Measurements from ENCODE around the gene RIN3. TPM values are rescaled to one million over a fixed set of nuclear protein-coding genes. Genes with fewer than 3 reads are reported as not detected.

The RIN3 gene
- total RNA-seq, 1 experiment from 2014 or later, result 1.5 TPM

- Mint-ChIP-seq H3K27ac (no peak overlapping the region), H3K4me3 (no peak overlapping the region), H3K36me3 (ENCODE audit: insufficient read depth in 1 of 3, low read depth in 3 of 3) (peaks cover 0 to 7% (median 0%) of the 10 kb centered on the region in 3 experiments; a peak in 2 of 7 replicates), H3K9me3 (peaks cover 0 to 5% of the 10 kb centered on the region in 2 experiments; a peak in 3 of 5 replicates), H3K4me1 (no peaks in the 10 kb centered on the region), H3K27me3 (ENCODE audit: low read depth) (peaks cover 3% of the 10 kb centered on the region)
- no peak overlapping the region for H4K8ac ChIP-seq (replicated peaks; ENCODE audit: insufficient read length, low read depth, low read length)
- H2AK5ac ChIP-seq (ENCODE audit: insufficient read length, low read length), result no peak overlapping the region
- H3K14ac ChIP-seq (ENCODE audit: insufficient read depth, low read length), result no peak overlapping the region
- no peaks in the 10 kb centered on the region; the same call in 1 of the 2 replicates for H3K4me1 ChIP-seq (ENCODE audit: insufficient read depth, low read length)
- TF ChIP-seq CTCF (conservative IDR thresholded peaks at IDR 0.05), result no peak
- no peak overlapping the region for H3K27ac ChIP-seq (ENCODE audit: insufficient read length, low read depth, low read length)
- no peaks in the 10 kb centered on the region for H3K9me3 ChIP-seq (ENCODE audit: control insufficient read depth, low read depth, low read length)
- H2BK20ac ChIP-seq (ENCODE audit: low read depth, low read length, poor library complexity, severe bottlenecking), result no peak overlapping the region
- no CpG with 5 or more reads among the region's 6 CpGs for WGBS (ENCODE audit: extremely low coverage, insufficient read length, low lambda C conversion rate)
- no peak overlapping the region for H3K4me2 ChIP-seq (ENCODE audit: insufficient read depth, insufficient read length, low read length)
- H3K56ac ChIP-seq (ENCODE audit: insufficient read length, low read depth, low read length), result no peak overlapping the region
- no peak overlapping the region for H2BK120ac ChIP-seq (ENCODE audit: low read depth, low read length, poor library complexity, severe bottlenecking)
- no peak overlapping the region for H3K4ac ChIP-seq (ENCODE audit: low read depth, low read length)
- H3K27me3 ChIP-seq (ENCODE audit: insufficient read depth, low read length), result no peaks in the 10 kb centered on the region
- no peak for DNase-seq
- H2BK5ac ChIP-seq (ENCODE audit: insufficient read length, low read length), result no peak overlapping the region
- H3K23ac ChIP-seq (ENCODE audit: insufficient read length, low read depth, low read length), result no peak overlapping the region
- H3K18ac ChIP-seq (ENCODE audit: insufficient read length, low read depth, low read length), result no peak overlapping the region
- no peak overlapping the region for H2BK12ac ChIP-seq (ENCODE audit: insufficient read length, low read depth, low read length)
- no peak overlapping the region for H4K91ac ChIP-seq (ENCODE audit: insufficient read length, low read depth, low read length)
- H3T11ph ChIP-seq (ENCODE audit: low read length), result no peak overlapping the region
- no peaks in the 10 kb centered on the region for H3K79me1 ChIP-seq (ENCODE audit: insufficient read depth, low read depth, low read length, poor library complexity, severe bottlenecking)
- H4K5ac ChIP-seq (ENCODE audit: insufficient read length, low read depth, low read length), result no peak overlapping the region
- H2AFZ ChIP-seq (ENCODE audit: low read length), result no peak overlapping the region
- no peaks in the 10 kb centered on the region for H3K79me2 ChIP-seq (ENCODE audit: insufficient read depth, low read length)
- H3K23me2 ChIP-seq (ENCODE audit: insufficient read length, low read depth, low read length, poor library complexity, severe bottlenecking), result no peaks in the 10 kb centered on the region
- no peak overlapping the region for H3K9ac ChIP-seq (ENCODE audit: extremely low read depth, insufficient read length, low read length)
- H4K20me1 ChIP-seq (ENCODE audit: control insufficient read depth, insufficient read depth, insufficient read length), result no peaks in the 10 kb centered on the region
- H2BK15ac ChIP-seq (ENCODE audit: low read depth, low read length), result no peak overlapping the region
These were observed 71.2 kb downstream of the RIN3 start for GRCh38 chr14:92584816-92585215.
